Metanephros (tissue), 1 donor: Measurements from ENCODE around the gene KCNN4. TPM values are rescaled to one million over a fixed set of nuclear protein-coding genes. Genes with fewer than 3 reads are reported as not detected.

Source experiments
- total RNA-seq: library from RNA; depleted of rRNA; stranded (reverse); fragments of >200 nt; gene quantifications from one replicate; pipeline ENCODE4 v1.2.3, GENCODE V29; 2014

Gene KCNN4
- total RNA-seq = 3.7 TPM

GRCh38 chr19:43780706-43781525, at the start of gene KCNN4:
Gene KCNN4 (minus strand): TSS chr19:43780973. CDS start chr19:43780861, 112 bp downstream.

GRCh38 chr19:43826787-43827754, 46.3 kb upstream of the KCNN4 start, which contains the start of gene ZNF283:
Gene ZNF283 (plus strand): TSS chr19:43827321. CDS start chr19:43833505, 6,184 bp downstream.

GRCh38 chr19:43802216-43802951, 21.6 kb upstream of the KCNN4 start, which contains the start of gene LYPD5:
Gene LYPD5 (minus strand): TSS chr19:43802447. CDS start chr19:43802380, 67 bp downstream.

GRCh38 chr19:43754503-43755255, 26.1 kb downstream of the KCNN4 start, which contains the start of gene SMG9:
Gene SMG9 (minus strand): TSS chr19:43754962. CDS start chr19:43750741, 4,221 bp downstream.

Other genes with a start within 250 kb of the KCNN4 start
- 1.8 TPM for gene ZNF575, start 247.8 kb downstream of the KCNN4 start, total RNA-seq
- gene XRCC1, start 205.4 kb downstream of the KCNN4 start, total RNA-seq = 22.9 TPM
- 9.5 TPM for gene PINLYP, start 205.2 kb downstream of the KCNN4 start, total RNA-seq
- gene IRGQ, start 184.8 kb downstream of the KCNN4 start, total RNA-seq = 33.1 TPM
- 9.4 TPM for gene ZNF576, start 184.4 kb downstream of the KCNN4 start, total RNA-seq
- 0.06 TPM for gene SRRM5, start 168.9 kb downstream of the KCNN4 start, total RNA-seq
- 90.2 TPM for gene ZNF428, start 161.3 kb downstream of the KCNN4 start, total RNA-seq
- gene CADM4, start 141.1 kb downstream of the KCNN4 start, total RNA-seq = 24.4 TPM
- gene PLAUR, start 110.8 kb downstream of the KCNN4 start, total RNA-seq = 16.9 TPM
- not detected for gene IRGC, start 64.9 kb downstream of the KCNN4 start, total RNA-seq
- 23.2 TPM for gene SMG9, start 26.0 kb downstream of the KCNN4 start, total RNA-seq
- 0.99 TPM for gene LYPD5, start 21.5 kb upstream of the KCNN4 start, total RNA-seq
- 26.7 TPM for gene ZNF283, start 46.3 kb upstream of the KCNN4 start, total RNA-seq
- gene ZNF404, start 103.0 kb upstream of the KCNN4 start, total RNA-seq = 2.9 TPM
- 19.3 TPM for gene ZNF45, start 154.3 kb upstream of the KCNN4 start, total RNA-seq
- gene ZNF221, start 170.3 kb upstream of the KCNN4 start, total RNA-seq = 11.6 TPM
- 11.1 TPM for gene ZNF155, start 203.2 kb upstream of the KCNN4 start, total RNA-seq
- 6.0 TPM for gene ZNF230, start 222.0 kb upstream of the KCNN4 start, total RNA-seq
- gene ZNF222, start 244.4 kb upstream of the KCNN4 start, total RNA-seq = 3.3 TPM